ENCODE measurements around the gene ING2. TPM values are rescaled to one million over a fixed set of nuclear protein-coding genes. Genes with fewer than 3 reads are reported as not detected.

Gene ING2
- total RNA-seq, 6 donors from 2014 or later: 8.2 to 27.7 (median 10.8) TPM

DNA sequence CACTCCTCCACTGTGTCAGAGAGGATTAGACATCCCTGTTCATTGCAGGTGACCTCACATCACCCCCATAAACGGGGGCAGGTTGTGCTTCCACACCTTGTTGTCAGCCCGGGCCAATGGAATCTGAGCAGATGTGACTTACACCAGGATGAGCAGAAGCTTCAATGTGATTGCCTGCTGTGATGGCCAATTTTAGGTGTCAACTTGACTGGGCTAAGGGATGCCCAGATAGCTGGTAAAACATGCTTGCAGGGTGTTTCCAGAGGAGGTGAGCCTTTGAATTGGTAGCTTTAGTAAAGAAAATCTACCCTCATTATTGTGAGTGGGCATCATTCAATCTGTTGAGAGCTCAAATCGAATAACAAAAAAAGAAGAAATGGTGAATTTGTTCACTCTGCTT lies 52.1 kb downstream of the ING2 start:
- no peaks in the 10 kb centered on the region for H3K27me3 ChIP-seq
- no peaks in the 10 kb centered on the region for H3K9me3 ChIP-seq
- H3K36me3 ChIP-seq: no peaks in the 10 kb centered on the region
- DNase-seq (no peak), ATAC-seq (ENCODE audit: low FRiP score in 2 of 2) (no peak)
- H3K4me1 ChIP-seq: peaks cover 0 to 5% (median 0%) of the 10 kb centered on the region in 4 donors
- TF ChIP-seq POLR2AphosphoS5 (IDR thresholded peaks at IDR 0.05): no peak
- TF ChIP-seq, protein P1, sequence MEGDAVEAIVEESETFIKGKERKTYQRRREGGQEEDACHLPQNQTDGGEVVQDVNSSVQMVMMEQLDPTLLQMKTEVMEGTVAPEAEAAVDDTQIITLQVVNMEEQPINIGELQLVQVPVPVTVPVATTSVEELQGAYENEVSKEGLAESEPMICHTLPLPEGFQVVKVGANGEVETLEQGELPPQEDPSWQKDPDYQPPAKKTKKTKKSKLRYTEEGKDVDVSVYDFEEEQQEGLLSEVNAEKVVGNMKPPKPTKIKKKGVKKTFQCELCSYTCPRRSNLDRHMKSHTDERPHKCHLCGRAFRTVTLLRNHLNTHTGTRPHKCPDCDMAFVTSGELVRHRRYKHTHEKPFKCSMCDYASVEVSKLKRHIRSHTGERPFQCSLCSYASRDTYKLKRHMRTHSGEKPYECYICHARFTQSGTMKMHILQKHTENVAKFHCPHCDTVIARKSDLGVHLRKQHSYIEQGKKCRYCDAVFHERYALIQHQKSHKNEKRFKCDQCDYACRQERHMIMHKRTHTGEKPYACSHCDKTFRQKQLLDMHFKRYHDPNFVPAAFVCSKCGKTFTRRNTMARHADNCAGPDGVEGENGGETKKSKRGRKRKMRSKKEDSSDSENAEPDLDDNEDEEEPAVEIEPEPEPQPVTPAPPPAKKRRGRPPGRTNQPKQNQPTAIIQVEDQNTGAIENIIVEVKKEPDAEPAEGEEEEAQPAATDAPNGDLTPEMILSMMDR (IDR thresholded peaks at IDR 0.05): no peak
- TF ChIP-seq POLR2A (IDR thresholded peaks at IDR 0.05): no peak
- no peak for TF ChIP-seq EP300 (IDR thresholded peaks at IDR 0.05)
- no peak overlapping the region for H3K27ac ChIP-seq
- no peak overlapping the region for H3K4me3 ChIP-seq
- 82 to 93% methylated on average over 3 of the region's 3 CpGs for WGBS, 2 donors

DNA sequence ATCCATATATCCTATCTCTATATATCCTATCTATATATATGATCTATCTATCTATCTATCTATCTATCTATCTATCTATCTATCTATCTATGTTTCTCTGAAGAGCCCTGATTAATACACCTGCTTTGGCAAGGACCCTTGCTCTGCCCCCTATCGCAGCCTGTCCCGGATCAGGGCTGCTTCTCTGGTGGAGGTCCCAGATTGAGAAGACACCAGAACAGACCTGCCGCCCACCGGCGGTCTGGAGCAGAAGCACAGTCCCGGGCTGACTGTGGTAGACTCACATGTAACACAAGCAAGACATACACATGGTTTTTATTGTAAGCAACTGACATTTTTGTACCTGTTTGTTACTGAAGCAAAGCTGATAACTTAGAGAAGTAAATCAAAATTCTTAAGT lies 52.8 kb downstream of the ING2 start:
- 95 to 96% methylated on average over 6 of the region's 6 CpGs for WGBS, 2 donors
- H3K27me3 ChIP-seq: no peaks in the 10 kb centered on the region
- TF ChIP-seq POLR2A (IDR thresholded peaks at IDR 0.05) (no peak), EP300 (IDR thresholded peaks at IDR 0.05) (no peak)
- no peak overlapping the region for H3K4me3 ChIP-seq
- peaks cover 0 to 5% (median 0%) of the 10 kb centered on the region in 4 donors for H3K4me1 ChIP-seq
- DNase-seq (peak in 1 of 2 donors; percentile 33), ATAC-seq (ENCODE audit: low FRiP score in 2 of 2) (no peak)
- no peaks in the 10 kb centered on the region for H3K9me3 ChIP-seq
- no peak overlapping the region for H3K27ac ChIP-seq
- H3K36me3 ChIP-seq: no peaks in the 10 kb centered on the region

DNA sequence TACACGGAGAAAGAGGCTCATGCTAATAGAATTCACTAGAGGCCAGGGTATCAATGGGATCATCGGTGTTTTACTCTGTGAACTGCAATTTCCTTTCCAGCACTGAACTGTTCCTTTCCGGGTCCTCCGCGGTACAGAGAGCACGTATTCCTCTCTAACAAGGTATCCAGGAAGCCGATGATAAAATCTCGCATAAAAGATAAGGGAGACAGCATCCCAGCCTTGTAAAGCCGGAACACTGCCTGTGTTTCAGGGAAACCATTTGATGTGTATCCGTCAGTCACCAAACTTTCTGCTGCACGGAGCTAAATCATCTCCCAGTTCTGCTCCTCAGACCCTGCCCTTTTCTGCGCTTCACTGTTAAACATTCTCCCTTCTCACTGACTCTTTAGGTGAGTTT lies 54.0 kb downstream of the ING2 start:
- ATAC-seq (ENCODE audit: low FRiP score in 2 of 2) (no peak), DNase-seq (no peak)
- 61 to 67% methylated on average over 12 of the region's 12 CpGs for WGBS, 2 donors
- Histone ChIP-seq H3K4me1 (peaks cover 0 to 5% (median 0%) of the 10 kb centered on the region in 4 donors), H3K36me3 (no peaks in the 10 kb centered on the region), H3K4me3 (no peak overlapping the region), H3K27me3 (no peaks in the 10 kb centered on the region), H3K27ac (no peak overlapping the region), H3K9me3 (no peaks in the 10 kb centered on the region)
- TF ChIP-seq POLR2A (IDR thresholded peaks at IDR 0.05) (no peak), POLR2AphosphoS5 (IDR thresholded peaks at IDR 0.05) (no peak), EP300 (IDR thresholded peaks at IDR 0.05) (no peak)
- TF ChIP-seq, protein P1 (IDR thresholded peaks at IDR 0.05): no peak

DNA sequence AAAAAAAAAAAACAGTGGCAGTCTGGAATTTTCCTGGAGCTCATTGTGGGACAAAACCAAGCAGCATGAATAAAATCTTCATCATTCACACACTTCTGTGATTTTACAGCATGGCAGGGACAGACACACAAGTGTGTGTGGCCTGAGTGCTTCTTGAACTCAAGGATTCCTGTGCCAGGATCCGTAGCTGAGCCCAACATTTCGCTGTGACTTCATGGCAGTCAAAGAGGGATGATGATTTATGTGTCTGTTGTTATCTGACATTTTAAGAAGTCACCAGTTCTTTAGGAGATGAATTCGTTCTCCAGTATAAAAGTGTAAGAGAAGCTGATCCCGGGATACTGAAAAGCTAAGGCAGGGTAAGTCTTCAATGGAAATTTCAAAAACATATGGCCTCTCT lies 57.0 kb downstream of the ING2 start:
- Histone ChIP-seq H3K36me3 (no peaks in the 10 kb centered on the region), H3K4me1 (no peaks in the 10 kb centered on the region), H3K27ac (no peak overlapping the region), H3K27me3 (no peaks in the 10 kb centered on the region), H3K4me3 (no peak overlapping the region), H3K9me3 (no peaks in the 10 kb centered on the region)
- 57 to 77% methylated on average over 4 of the region's 4 CpGs for WGBS, 2 donors
- TF ChIP-seq, protein P1 (IDR thresholded peaks at IDR 0.05): no peak
- TF ChIP-seq POLR2A (IDR thresholded peaks at IDR 0.05) (no peak), EP300 (IDR thresholded peaks at IDR 0.05) (no peak), POLR2AphosphoS5 (IDR thresholded peaks at IDR 0.05) (no peak)
- DNase-seq: no peak
- no peak for ATAC-seq (ENCODE audit: low FRiP score in 2 of 2)

Other genes with a start within 250 kb of the ING2 start
- gene CLDN22, start 184.8 kb upstream of the ING2 start, total RNA-seq: 1 to 10 TPM in 1 of 6 donors, not detected in 5; 1.8 TPM
- not detected for gene CLDN24, start 182.6 kb upstream of the ING2 start, total RNA-seq
- 10 to 100 TPM in 5 of 6 donors, 1 to 10 TPM in 1; 7.8 to 25.7 (median 15.6) TPM for gene CDKN2AIP, start 60.4 kb upstream of the ING2 start, total RNA-seq
- 10 to 100 TPM in 4 of 6 donors, 1 to 10 TPM in 2; 2.1 to 16.7 (median 14.4) TPM for gene RWDD4, start 154.1 kb downstream of the ING2 start, total RNA-seq
- 10 to 100 TPM; 33.0 to 73.3 (median 39.1) TPM for gene TRAPPC11, start 154.2 kb downstream of the ING2 start, total RNA-seq

Measured in upper lobe of left lung (tissue), 6 donors.